ENCODE data around the gene SDF2.
"Not testable (repeated sequence)": the region's sequence is repeated elsewhere in the genome, so short reads cannot be mapped to it uniquely, and the experiment has no call there.

The SDF2 gene

DNA sequence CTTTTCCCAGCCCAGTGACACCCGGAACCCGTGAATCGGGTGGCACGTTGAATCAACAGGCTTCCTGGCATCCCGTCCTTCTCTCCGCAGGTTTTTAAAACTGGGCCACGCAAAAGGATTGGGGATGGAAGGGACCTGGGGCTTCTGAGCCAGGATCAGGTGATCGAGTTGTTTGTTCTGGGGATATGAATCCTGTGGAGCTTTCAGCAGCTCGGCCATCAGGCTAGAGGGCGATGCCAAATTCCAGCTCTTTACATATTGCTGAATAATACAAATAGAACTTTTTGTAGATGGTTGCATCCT is 772 bp upstream of the SDF2 start:
- peak overlapping the region; percentile 35 for H3K27ac ChIP-seq (replicated peaks; ENCODE audit: low read length)
- WGBS, 2 donors (ENCODE audit: extremely low coverage in 2 of 2, insufficient read length in 2 of 2, insufficient replicate concordance in 1 of 2) = no CpG with 5 or more reads among the region's 10 CpGs
- peaks cover 4 to 9% of the 10 kb centered on the region in 2 donors for H3K9me3 ChIP-seq (replicated peaks in 1 of 2; ENCODE audit: control insufficient read depth in 2 of 2, insufficient read depth in 1 of 2, low read depth in 1 of 2, low read length in 2 of 2)
- H3K4me1 ChIP-seq (ENCODE audit: control insufficient read depth in 2 of 2, insufficient read depth in 1 of 2, low read depth in 1 of 2, low read length in 2 of 2) = peaks cover 2 to 10% of the 10 kb centered on the region in 2 donors
- H2AFZ ChIP-seq (ENCODE audit: low read length) = peak overlapping the region; percentile 96
- H3K4me3 ChIP-seq (ENCODE audit: low read length in 2 of 2) = peak overlapping the region; percentile 80 to 96
- H4K91ac ChIP-seq (ENCODE audit: low read depth, low read length, poor library complexity) = no peak overlapping the region
- no peak overlapping the region for H2BK15ac ChIP-seq (ENCODE audit: low read length)
- no peak overlapping the region for H3K23ac ChIP-seq (ENCODE audit: low read depth, low read length, poor library complexity)
- no peak overlapping the region for H3K14ac ChIP-seq (ENCODE audit: low read length)
- no peaks in the 10 kb centered on the region for H3K27me3 ChIP-seq (ENCODE audit: control insufficient read depth in 3 of 3, insufficient read depth in 3 of 3, low read depth in 1 of 3, low read length in 3 of 3)
- H3K18ac ChIP-seq (ENCODE audit: low read length) = peak overlapping the region; percentile 86
- no peak overlapping the region for H2BK120ac ChIP-seq (ENCODE audit: low read depth, low read length)
- peak overlapping the region; percentile 55 for H3K4me2 ChIP-seq (ENCODE audit: insufficient read depth, low read length, poor library complexity, severe bottlenecking)
- no peak overlapping the region for H4K8ac ChIP-seq (ENCODE audit: low read depth, low read length)
- no peak for DNase-seq (ENCODE audit: low spot score)
- H3K4ac ChIP-seq (ENCODE audit: low read length) = no peak overlapping the region
- peaks cover 17 to 64% of the 10 kb centered on the region in 2 donors for H3K36me3 ChIP-seq (replicated peaks in 1 of 2; ENCODE audit: control insufficient read depth in 2 of 2, insufficient read depth in 2 of 2, low read length in 2 of 2)
- peak overlapping the region; percentile 30 for H2BK5ac ChIP-seq (ENCODE audit: low read length)
- H2AK5ac ChIP-seq (ENCODE audit: low read depth, low read length) = no peak overlapping the region
- H3K79me1 ChIP-seq (ENCODE audit: low read depth, low read length) = peaks cover 9% of the 10 kb centered on the region
- peak overlapping the region; percentile 85 for H3K9ac ChIP-seq (ENCODE audit: low read depth, low read length, poor library complexity)
- H2BK12ac ChIP-seq (ENCODE audit: low read length) = no peak overlapping the region

DNA sequence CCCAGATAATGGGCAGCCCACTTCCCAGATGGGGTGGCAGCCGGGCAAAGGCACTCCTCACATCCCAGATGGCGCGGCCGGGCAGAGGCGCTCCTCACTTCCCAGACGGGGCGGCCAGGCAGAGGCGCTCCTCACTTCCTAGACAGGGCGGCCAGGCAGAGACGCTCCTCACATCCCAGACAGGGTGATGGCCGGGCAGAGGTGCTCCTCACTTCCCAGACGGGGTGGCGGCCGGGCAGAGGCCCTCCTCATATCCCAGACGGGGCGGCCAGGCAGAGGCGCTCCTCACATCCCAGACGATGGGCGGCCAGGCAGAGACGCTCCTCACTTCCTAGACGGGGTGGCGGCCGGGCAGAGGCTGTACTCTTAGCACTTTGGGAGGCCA is 2.2 kb downstream of the SDF2 start:
- H3K4ac ChIP-seq (ENCODE audit: low read length); H3K23ac ChIP-seq (ENCODE audit: low read depth, low read length, poor library complexity); H3K18ac ChIP-seq (ENCODE audit: low read length); H3K27me3 ChIP-seq (ENCODE audit: control insufficient read depth in 3 of 3, insufficient read depth in 3 of 3, low read depth in 1 of 3, low read length in 3 of 3); H2BK12ac ChIP-seq (ENCODE audit: low read length); DNase-seq (ENCODE audit: low spot score); H2BK5ac ChIP-seq (ENCODE audit: low read length); H3K27ac ChIP-seq (replicated peaks; ENCODE audit: low read length); H3K9me3 ChIP-seq (replicated peaks in 1 of 2; ENCODE audit: control insufficient read depth in 2 of 2, insufficient read depth in 1 of 2, low read depth in 1 of 2, low read length in 2 of 2); H3K9ac ChIP-seq (ENCODE audit: low read depth, low read length, poor library complexity); H3K4me2 ChIP-seq (ENCODE audit: insufficient read depth, low read length, poor library complexity, severe bottlenecking); H2BK120ac ChIP-seq (ENCODE audit: low read depth, low read length); H3K4me1 ChIP-seq (ENCODE audit: control insufficient read depth in 2 of 2, insufficient read depth in 1 of 2, low read depth in 1 of 2, low read length in 2 of 2); H3K4me3 ChIP-seq (ENCODE audit: low read length in 2 of 2); H4K8ac ChIP-seq (ENCODE audit: low read depth, low read length); H2BK15ac ChIP-seq (ENCODE audit: low read length); H2AK5ac ChIP-seq (ENCODE audit: low read depth, low read length); H3K14ac ChIP-seq (ENCODE audit: low read length); H2AFZ ChIP-seq (ENCODE audit: low read length); H4K91ac ChIP-seq (ENCODE audit: low read depth, low read length, poor library complexity): not testable (repeated sequence)
- WGBS, 2 donors (ENCODE audit: extremely low coverage in 2 of 2, insufficient read length in 2 of 2, insufficient replicate concordance in 1 of 2) = no CpG with 5 or more reads among the region's 23 CpGs
- H3K36me3 ChIP-seq (replicated peaks in 1 of 2; ENCODE audit: control insufficient read depth in 2 of 2, insufficient read depth in 2 of 2, low read length in 2 of 2) = peaks cover 22 to 62% of the 10 kb centered on the region in 2 donors
- H3K79me1 ChIP-seq (ENCODE audit: low read depth, low read length) = peaks cover 12% of the 10 kb centered on the region

DNA sequence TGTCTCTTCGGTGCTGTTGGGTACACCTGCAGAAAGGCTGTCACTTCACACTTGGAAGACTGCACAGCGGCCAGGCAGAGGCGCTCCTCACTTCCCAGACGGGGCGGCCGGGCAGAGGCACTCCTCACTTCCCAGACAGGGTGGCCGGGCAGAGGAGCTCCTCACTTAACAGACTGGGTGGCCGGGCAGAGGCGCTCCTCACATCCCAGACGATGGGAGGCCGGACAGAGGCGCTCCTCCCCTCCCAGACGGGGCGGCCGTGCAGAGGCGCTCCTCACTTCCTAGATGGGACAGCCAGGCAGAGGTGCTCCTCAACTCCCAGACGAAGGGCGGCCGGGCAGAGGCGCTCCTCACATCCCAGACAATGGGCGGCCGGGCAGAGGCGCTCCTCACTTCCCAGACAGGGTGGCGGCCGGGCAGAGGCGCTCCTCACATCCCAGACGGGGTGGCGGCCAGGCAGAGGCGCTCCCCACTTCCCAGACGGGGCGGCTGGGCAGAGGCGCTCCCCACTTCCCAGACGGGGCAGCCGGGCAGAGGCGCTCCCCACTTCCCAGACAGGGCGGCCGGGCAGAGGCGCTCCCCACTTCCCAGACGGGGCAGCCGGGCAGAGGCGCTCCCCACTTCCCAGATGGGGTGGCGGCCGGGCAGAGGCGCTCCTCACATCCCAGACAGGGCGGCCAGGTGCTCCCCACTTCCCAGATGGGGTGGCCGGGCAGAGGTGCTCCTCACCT is 2.8 kb downstream of the SDF2 start:
- not testable (repeated sequence) for H3K4me1 ChIP-seq (ENCODE audit: control insufficient read depth in 2 of 2, insufficient read depth in 1 of 2, low read depth in 1 of 2, low read length in 2 of 2); H2BK120ac ChIP-seq (ENCODE audit: low read depth, low read length); H3K23ac ChIP-seq (ENCODE audit: low read depth, low read length, poor library complexity); H3K18ac ChIP-seq (ENCODE audit: low read length); H2BK15ac ChIP-seq (ENCODE audit: low read length); H3K4me3 ChIP-seq (ENCODE audit: low read length in 2 of 2); H3K27ac ChIP-seq (replicated peaks; ENCODE audit: low read length); H2AFZ ChIP-seq (ENCODE audit: low read length); H3K4ac ChIP-seq (ENCODE audit: low read length); H2BK12ac ChIP-seq (ENCODE audit: low read length); H3K4me2 ChIP-seq (ENCODE audit: insufficient read depth, low read length, poor library complexity, severe bottlenecking); H4K91ac ChIP-seq (ENCODE audit: low read depth, low read length, poor library complexity); H2AK5ac ChIP-seq (ENCODE audit: low read depth, low read length); H3K9ac ChIP-seq (ENCODE audit: low read depth, low read length, poor library complexity); H2BK5ac ChIP-seq (ENCODE audit: low read length); H3K9me3 ChIP-seq (replicated peaks in 1 of 2; ENCODE audit: control insufficient read depth in 2 of 2, insufficient read depth in 1 of 2, low read depth in 1 of 2, low read length in 2 of 2); H3K27me3 ChIP-seq (ENCODE audit: control insufficient read depth in 3 of 3, insufficient read depth in 3 of 3, low read depth in 1 of 3, low read length in 3 of 3); DNase-seq (ENCODE audit: low spot score); H3K14ac ChIP-seq (ENCODE audit: low read length); H4K8ac ChIP-seq (ENCODE audit: low read depth, low read length)
- Histone ChIP-seq H3K36me3 (replicated peaks in 1 of 2; ENCODE audit: control insufficient read depth in 2 of 2, insufficient read depth in 2 of 2, low read length in 2 of 2) (peaks cover 23 to 64% of the 10 kb centered on the region in 2 donors), H3K79me1 (ENCODE audit: low read depth, low read length) (peaks cover 12% of the 10 kb centered on the region)
- WGBS, 2 donors (ENCODE audit: extremely low coverage in 2 of 2, insufficient read length in 2 of 2, insufficient replicate concordance in 1 of 2) = no CpG with 5 or more reads among the region's 46 CpGs

- not testable (repeated sequence) for H2BK12ac ChIP-seq (ENCODE audit: low read length); DNase-seq (ENCODE audit: low spot score); H3K4me2 ChIP-seq (ENCODE audit: insufficient read depth, low read length, poor library complexity, severe bottlenecking); H3K4ac ChIP-seq (ENCODE audit: low read length); H3K4me1 ChIP-seq (ENCODE audit: control insufficient read depth in 2 of 2, insufficient read depth in 1 of 2, low read depth in 1 of 2, low read length in 2 of 2); H3K18ac ChIP-seq (ENCODE audit: low read length); H3K14ac ChIP-seq (ENCODE audit: low read length); H2BK15ac ChIP-seq (ENCODE audit: low read length); H2BK5ac ChIP-seq (ENCODE audit: low read length); H2AK5ac ChIP-seq (ENCODE audit: low read depth, low read length); H3K27ac ChIP-seq (replicated peaks; ENCODE audit: low read length); H3K4me3 ChIP-seq (ENCODE audit: low read length in 2 of 2); H4K91ac ChIP-seq (ENCODE audit: low read depth, low read length, poor library complexity); H3K27me3 ChIP-seq (ENCODE audit: control insufficient read depth in 3 of 3, insufficient read depth in 3 of 3, low read depth in 1 of 3, low read length in 3 of 3); H3K9me3 ChIP-seq (replicated peaks in 1 of 2; ENCODE audit: control insufficient read depth in 2 of 2, insufficient read depth in 1 of 2, low read depth in 1 of 2, low read length in 2 of 2); H3K9ac ChIP-seq (ENCODE audit: low read depth, low read length, poor library complexity); H2BK120ac ChIP-seq (ENCODE audit: low read depth, low read length); H4K8ac ChIP-seq (ENCODE audit: low read depth, low read length); H3K23ac ChIP-seq (ENCODE audit: low read depth, low read length, poor library complexity); H2AFZ ChIP-seq (ENCODE audit: low read length)
- peaks cover 25 to 62% of the 10 kb centered on the region in 2 donors for H3K36me3 ChIP-seq (replicated peaks in 1 of 2; ENCODE audit: control insufficient read depth in 2 of 2, insufficient read depth in 2 of 2, low read length in 2 of 2)
- no CpG with 5 or more reads among the region's 8 CpGs for WGBS, 2 donors (ENCODE audit: extremely low coverage in 2 of 2, insufficient read length in 2 of 2, insufficient replicate concordance in 1 of 2)
- H3K79me1 ChIP-seq (ENCODE audit: low read depth, low read length) = peaks cover 14% of the 10 kb centered on the region
These were observed 3.4 kb downstream of the SDF2 start for GRCh38 chr17:28658342-28658741.

Measured in neuronal stem cell (in vitro differentiated cells).